SK-N-SH treated with all-trans-retinoic acid at 6 μM for 48 hours (cell line): ENCODE data around the gene FLNC.

Source experiments
- ATAC-seq: fragments of 200-7000 bp; cut with Tn5 transposase; 3 replicates; pipeline ENCODE4 v1.9.1; 2020; ENCODE audit warnings: mild to moderate bottlenecking, moderate library complexity
- ARNTL ChIP-seq: fragments of 450-650 bp; formaldehyde crosslinking; IDR thresholded peaks from 2 replicates; pipeline ENCODE4 v1.5.0; 2020; ENCODE audit warnings: low read depth, mild to moderate bottlenecking, moderate library complexity, borderline replicate concordance
- BACH2 ChIP-seq: fragments of 250-450 bp; sonication (Bioruptor Pico); IDR thresholded peaks from 2 replicates; pipeline ENCODE4 v1.9.0; 2021; ENCODE audit warnings: mild to moderate bottlenecking, borderline replicate concordance
- CREB5 ChIP-seq: fragments of 250-450 bp; sonication (Bioruptor Pico); IDR thresholded peaks from 2 replicates; pipeline ENCODE4 v1.5.1; 2020; ENCODE audit warnings: low read depth, mild to moderate bottlenecking, moderate library complexity
- CSDC2 ChIP-seq: fragments of 250-450 bp; sonication (Bioruptor Pico); IDR thresholded peaks from 2 replicates; pipeline ENCODE4 v1.5.0; 2020; ENCODE audit warnings: mild to moderate bottlenecking, moderate library complexity
- ESRRG ChIP-seq: fragments of 250-450 bp; sonication (Bioruptor Pico); IDR thresholded peaks from 2 replicates; pipeline ENCODE4 v1.6.1; 2021; ENCODE audit warnings: mild to moderate bottlenecking
- GLIS3 ChIP-seq: fragments of 250-450 bp; sonication (Bioruptor Pico); IDR thresholded peaks from 2 replicates; pipeline ENCODE4 v1.5.0; 2020; ENCODE audit warnings: mild to moderate bottlenecking, moderate library complexity
- ISL1 ChIP-seq: fragments of 250-450 bp; sonication (Bioruptor Pico); IDR thresholded peaks from 2 replicates; pipeline ENCODE4 v2.1.2; 2022; ENCODE audit warnings: mild to moderate bottlenecking, moderate library complexity
- OSR1 ChIP-seq: fragments of 250-450 bp; sonication (Bioruptor Pico); IDR thresholded peaks from 2 replicates; pipeline ENCODE4 v1.8.0; 2022; ENCODE audit warnings: moderate library complexity, mild to moderate bottlenecking, inconsistent platforms
- PATZ1 ChIP-seq: fragments of 250-450 bp; sonication (Bioruptor Pico); IDR thresholded peaks from 2 replicates; pipeline ENCODE4 v1.8.0; 2020; ENCODE audit warnings: mild to moderate bottlenecking, moderate library complexity, borderline replicate concordance
- POU6F1 ChIP-seq: fragments of 250-450 bp; sonication (Bioruptor Pico); IDR thresholded peaks from 2 replicates; pipeline ENCODE4 v1.8.0; 2021; ENCODE audit warnings: low read depth, mild to moderate bottlenecking, moderate library complexity, borderline replicate concordance
- PPARA ChIP-seq: fragments of 250-450 bp; sonication (Bioruptor Pico); IDR thresholded peaks from 2 replicates; pipeline ENCODE4 v1.5.0; 2020; ENCODE audit warnings: mild to moderate bottlenecking, borderline replicate concordance
- RARB ChIP-seq: fragments of 250-450 bp; sonication (Bioruptor Pico); IDR thresholded peaks from 2 replicates; pipeline ENCODE4 v1.8.0; 2021; ENCODE audit warnings: mild to moderate bottlenecking, moderate library complexity
- SNAI2 ChIP-seq: fragments of 250-450 bp; sonication (Bioruptor Pico); IDR thresholded peaks from 2 replicates; pipeline ENCODE4 v1.5.0; 2020; ENCODE audit warnings: mild to moderate bottlenecking, moderate library complexity
- TCF4 ChIP-seq: fragments of 250-450 bp; sonication (Bioruptor Pico); IDR thresholded peaks from 2 replicates; pipeline ENCODE4 v1.8.0; 2021; ENCODE audit warnings: mild to moderate bottlenecking, moderate library complexity, borderline replicate concordance
- TOX ChIP-seq: fragments of 250-450 bp; sonication (Bioruptor Pico); IDR thresholded peaks from 2 replicates; pipeline ENCODE4 v1.8.0; 2021; ENCODE audit warnings: mild to moderate bottlenecking, moderate library complexity, borderline replicate concordance
- TSHZ2 ChIP-seq: fragments of 250-450 bp; sonication (Bioruptor Pico); IDR thresholded peaks from 2 replicates; pipeline ENCODE4 v1.5.0; 2020; ENCODE audit warnings: mild to moderate bottlenecking, moderate library complexity
- ZC3H10 ChIP-seq: fragments of 250-450 bp; sonication (Bioruptor Pico); IDR thresholded peaks from 2 replicates; pipeline ENCODE4 v1.5.1; 2021; ENCODE audit warnings: mild to moderate bottlenecking, moderate library complexity
- ZFP3 ChIP-seq: fragments of 250-450 bp; sonication (Bioruptor Pico); IDR thresholded peaks from 2 replicates; pipeline ENCODE4 v1.5.0; 2020; ENCODE audit warnings: mild to moderate bottlenecking, moderate library complexity
- ZFP30 ChIP-seq: fragments of 450-650 bp; formaldehyde crosslinking; IDR thresholded peaks from 2 replicates; pipeline ENCODE4 v1.5.0; 2022; ENCODE audit warnings: mild to moderate bottlenecking, moderate library complexity
- ZNF70 ChIP-seq: fragments of 450-650 bp; formaldehyde crosslinking; IDR thresholded peaks from 2 replicates; pipeline ENCODE4 v1.5.0; 2020; ENCODE audit warnings: mild to moderate bottlenecking, moderate library complexity
- ZNF8 ChIP-seq: fragments of 450-650 bp; formaldehyde crosslinking; IDR thresholded peaks from 2 replicates; pipeline ENCODE4 v1.5.0; 2020; ENCODE audit warnings: mild to moderate bottlenecking, moderate library complexity

Gene FLNC

GRCh38 chr7:128847721-128848211 lies 17.6 kb downstream of the FLNC start:
- no peak for TF ChIP-seq PATZ1 (CRISPR knock-in tag)
- TF ChIP-seq ZC3H10, result no peak
- TF ChIP-seq ZFP30 (CRISPR knock-in tag), result no peak
- no peak for TF ChIP-seq GLIS3
- TF ChIP-seq RARB, result no peak
- no peak for TF ChIP-seq TSHZ2 (CRISPR knock-in tag)
- no peak for TF ChIP-seq POU6F1
- no peak for TF ChIP-seq ZFP3 (CRISPR knock-in tag)
- TF ChIP-seq ZNF8, result no peak
- TF ChIP-seq ZNF70 (CRISPR knock-in tag), result no peak
- no peak for TF ChIP-seq BACH2 (CRISPR knock-in tag)
- no peak for TF ChIP-seq TOX (CRISPR knock-in tag)
- no peak for TF ChIP-seq ARNTL (CRISPR knock-in tag)
- TF ChIP-seq ESRRG (CRISPR knock-in tag), result no peak
- TF ChIP-seq CREB5 (CRISPR knock-in tag), result no peak
- TF ChIP-seq PPARA (CRISPR knock-in tag), result no peak
- TF ChIP-seq TCF4, result no peak
- ATAC-seq, result no peak; the same call in 2 of the 3 replicates

GRCh38 chr7:128848289-128849155 lies 18.3 kb downstream of the FLNC start:
- TF ChIP-seq ISL1 (CRISPR knock-in tag) (no peak), BACH2 (CRISPR knock-in tag) (no peak), TCF4 (no peak), CSDC2 (CRISPR knock-in tag) (no peak), CREB5 (CRISPR knock-in tag) (no peak), ARNTL (CRISPR knock-in tag) (no peak), SNAI2 (CRISPR knock-in tag) (no peak), ZC3H10 (no peak), TOX (CRISPR knock-in tag) (no peak), ZFP30 (CRISPR knock-in tag) (no peak), RARB (no peak), POU6F1 (no peak), OSR1 (CRISPR knock-in tag) (no peak)
- ATAC-seq, result no peak
